ENCODE results near the gene WRAP73.

- TF ChIP-seq CTCF (IDR thresholded peaks at IDR 0.05) (no peak), POLR2A (IDR thresholded peaks at IDR 0.05) (no peak)
Observed at GRCh38 chr1:3650248-3651025, 534 bp upstream of the WRAP73 start.

Measured in adrenal gland (tissue), 5 donors.